Hematopoietic multipotent progenitor cell treated with erythropoietin and hydrocortisone succinate and interleukin-3 and kit ligand, for 17 days (in vitro differentiated cells): ENCODE data around the gene CDK6.

Experiments
- DNase-seq: peaks from one replicate; pipeline ENCODE4 v3.0.0-alpha.2; 2015; ENCODE audit warnings: low spot score

Gene CDK6

GRCh38 chr7:92793656-92794205 lies 42.6 kb downstream of the CDK6 start:
- DNase-seq = no peak

GRCh38 chr7:92790992-92791391 lies 45.4 kb downstream of the CDK6 start:
- DNase-seq = no peak

- DNase-seq = no peak
These were observed 47.7 kb downstream of the CDK6 start for GRCh38 chr7:92788559-92789183.

GRCh38 chr7:92785923-92786322 lies 50.5 kb downstream of the CDK6 start:
- no peak for DNase-seq

DNA sequence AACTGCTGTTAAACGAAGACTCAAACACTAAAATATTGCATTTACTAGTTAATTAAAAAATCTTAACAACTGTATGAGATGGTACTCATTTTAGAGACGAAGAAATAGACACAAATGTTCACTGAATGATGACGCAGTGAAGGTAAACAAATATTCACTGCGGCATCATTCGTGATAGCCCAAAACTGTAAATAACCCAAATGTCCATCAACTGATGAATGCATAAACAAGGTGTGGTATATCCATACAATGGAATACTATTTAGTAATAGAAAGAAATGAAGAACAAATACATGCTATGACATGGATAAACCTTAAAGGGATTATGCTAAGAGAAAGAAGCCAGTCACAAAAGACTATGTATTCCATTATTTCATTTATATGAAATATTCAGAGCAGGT lies 51.4 kb downstream of the CDK6 start:
- DNase-seq = no peak

DNA sequence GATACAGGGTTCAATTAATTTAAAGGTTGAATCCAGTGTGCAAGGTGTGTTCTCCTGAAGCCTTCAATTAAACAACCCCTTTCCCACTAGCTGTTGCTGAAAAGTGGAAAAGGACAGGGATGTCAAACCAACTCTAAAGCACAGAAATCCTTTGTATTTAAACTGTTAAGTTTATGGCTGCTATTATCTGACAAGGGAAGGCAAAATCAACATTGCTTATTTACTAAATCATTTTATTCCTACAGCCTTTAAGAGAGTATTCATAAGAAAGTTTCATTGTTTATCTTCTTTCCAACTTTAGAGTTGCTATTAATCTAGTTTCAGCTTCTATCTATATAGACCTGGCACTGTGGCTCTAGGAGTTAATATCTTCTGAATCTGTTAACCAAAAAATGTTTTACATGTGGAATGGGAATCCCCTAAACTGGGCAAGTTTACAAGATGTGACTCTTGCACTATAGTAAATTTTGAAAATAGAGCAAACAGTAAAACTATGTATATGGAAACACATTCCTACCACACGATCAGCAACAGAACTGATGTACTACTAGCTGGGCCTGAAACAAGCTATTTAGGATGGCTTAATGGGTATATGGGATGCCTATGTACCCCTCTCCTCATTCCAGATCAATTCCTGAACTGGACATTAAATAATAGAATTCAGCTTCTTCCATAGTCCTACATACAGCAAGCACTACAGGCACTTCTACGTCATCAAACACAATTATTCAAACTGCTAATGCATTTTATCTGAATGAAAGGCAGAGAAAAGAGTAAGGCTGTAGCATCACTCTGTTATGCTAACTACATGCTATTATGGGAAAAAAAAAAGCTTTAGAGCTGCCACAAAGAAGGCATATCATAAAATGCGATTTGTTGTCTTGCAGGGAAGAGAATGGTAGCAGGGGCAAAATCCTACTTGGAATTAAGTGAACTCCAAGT lies 52.8 kb downstream of the CDK6 start:
- DNase-seq = no peak

DNA sequence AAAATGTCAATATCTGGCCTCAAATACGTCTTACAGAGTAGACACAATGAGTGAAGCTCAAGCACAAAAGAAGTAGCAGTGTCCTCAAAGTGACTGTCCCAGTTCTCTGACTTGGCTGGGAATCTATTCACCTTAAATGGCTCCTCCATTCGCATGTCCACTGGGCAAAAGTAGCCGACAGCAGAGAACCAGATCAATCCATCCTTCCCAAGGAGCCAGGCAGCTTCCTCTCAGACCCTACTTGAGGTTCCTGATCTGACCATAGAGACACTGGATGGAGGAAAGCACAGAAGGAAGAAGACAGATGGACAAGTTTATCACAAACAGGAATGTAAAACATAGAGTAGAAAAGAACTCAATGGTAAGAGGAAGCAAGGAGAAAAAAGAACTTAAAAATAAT lies 53.5 kb downstream of the CDK6 start:
- DNase-seq = no peak

DNA sequence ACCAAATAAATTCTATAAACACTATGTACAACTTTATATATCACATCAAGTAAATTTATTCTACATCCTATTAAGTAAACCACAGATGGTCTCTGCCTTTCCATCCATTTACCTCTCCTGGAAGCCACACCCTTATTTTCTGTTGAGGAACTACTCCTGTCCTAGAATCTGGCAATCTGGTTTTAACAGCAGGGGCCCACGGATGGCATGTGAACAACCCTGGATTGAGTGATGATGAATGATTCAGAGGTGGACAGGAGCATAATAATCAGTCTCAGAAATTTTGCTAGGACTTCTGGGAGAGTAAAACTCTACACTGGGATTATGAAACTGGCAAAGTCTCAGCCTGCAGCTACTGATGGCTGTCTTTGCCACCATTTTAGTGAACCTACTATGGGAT lies 54.1 kb downstream of the CDK6 start:
- no peak for DNase-seq

GRCh38 chr7:92781117-92781720 lies 55.2 kb downstream of the CDK6 start:
- DNase-seq = no peak

DNA sequence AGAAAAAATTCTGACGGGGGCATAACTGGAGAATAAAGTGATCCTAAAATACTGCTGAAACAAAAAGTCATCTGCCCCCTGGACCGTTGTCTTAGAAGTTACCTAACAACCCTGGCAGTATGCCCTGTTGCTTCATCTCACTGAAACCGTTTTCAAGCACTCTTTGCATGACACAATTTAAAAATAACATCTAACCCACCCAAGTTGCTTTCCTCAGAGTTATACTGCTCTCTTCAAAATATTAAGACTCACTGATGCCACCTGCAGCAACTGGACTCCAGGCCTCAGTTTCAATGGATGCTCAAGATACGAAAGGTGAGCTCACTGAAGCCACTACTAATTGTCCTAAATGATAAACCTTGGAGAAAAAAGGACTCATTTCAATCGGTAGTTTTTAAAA lies 57.4 kb downstream of the CDK6 start:
- no peak for DNase-seq

- DNase-seq = no peak
These were observed 58.4 kb downstream of the CDK6 start for GRCh38 chr7:92777993-92778392.

GRCh38 chr7:92773808-92774207 lies 62.6 kb downstream of the CDK6 start:
- DNase-seq = no peak

- no peak for DNase-seq
These were observed 66.5 kb downstream of the CDK6 start for GRCh38 chr7:92769844-92770243.

- DNase-seq = no peak
These were observed 67.0 kb downstream of the CDK6 start for GRCh38 chr7:92769394-92769699.

GRCh38 chr7:92768501-92769393 lies 67.6 kb downstream of the CDK6 start:
- no peak for DNase-seq

DNA sequence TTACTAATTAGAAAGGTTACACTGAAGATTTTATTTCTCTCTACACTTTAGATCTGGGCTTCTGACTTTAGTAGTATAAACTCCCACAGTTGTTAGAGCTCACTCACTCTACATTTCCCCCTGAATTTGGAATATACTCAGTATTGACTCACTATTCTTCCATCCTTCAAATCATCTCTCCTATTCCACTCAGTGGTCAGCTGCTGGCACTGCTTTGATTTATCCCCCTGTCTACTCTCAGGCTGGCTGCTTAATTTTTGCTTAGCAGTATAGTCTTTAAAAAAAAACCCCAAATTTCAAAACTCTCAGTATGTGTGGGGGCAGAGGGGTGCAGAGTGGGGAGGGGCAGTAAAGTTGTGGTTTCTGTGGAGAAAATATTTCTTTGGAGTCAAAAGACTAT lies 68.9 kb downstream of the CDK6 start:
- no peak for DNase-seq

DNA sequence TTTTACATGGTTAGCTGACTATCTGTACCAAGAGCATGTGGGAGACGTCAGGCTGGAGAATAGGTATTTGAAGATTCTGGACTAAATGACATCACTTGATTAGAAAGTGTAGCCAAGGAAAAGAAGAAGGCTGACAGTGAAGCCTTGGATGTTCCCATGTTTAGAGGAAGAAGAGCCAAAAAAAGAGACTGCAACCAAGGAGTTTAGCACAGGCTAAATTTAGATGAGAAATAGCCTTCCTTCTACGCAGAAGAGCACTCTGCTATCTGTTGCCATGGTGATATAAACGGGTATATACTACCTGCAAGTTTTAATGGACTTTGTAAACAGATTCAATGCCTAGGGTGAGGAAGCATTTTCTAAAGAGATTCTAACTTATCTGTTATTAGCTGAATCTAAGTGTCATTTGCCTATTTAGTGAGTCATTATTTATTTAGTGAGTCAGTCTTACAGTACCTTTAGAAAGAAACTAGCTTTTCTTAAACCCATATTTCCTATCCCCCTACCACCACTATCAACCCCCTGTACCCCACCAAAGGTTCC lies 69.8 kb downstream of the CDK6 start:
- no peak for DNase-seq

GRCh38 chr7:92765725-92766124 lies 70.6 kb downstream of the CDK6 start:
- no peak for DNase-seq

GRCh38 chr7:92763636-92764423 lies 72.5 kb downstream of the CDK6 start:
- no peak for DNase-seq

- DNase-seq = no peak
These were observed 73.5 kb downstream of the CDK6 start for GRCh38 chr7:92762851-92763250.
